ENCODE results near the gene FOXO3. TPM values are rescaled to one million over a fixed set of nuclear protein-coding genes. Genes with fewer than 3 reads are reported as not detected.

FOXO3 gene
- total RNA-seq, 1 donor from 2014 or later = 32.4 TPM

DNA sequence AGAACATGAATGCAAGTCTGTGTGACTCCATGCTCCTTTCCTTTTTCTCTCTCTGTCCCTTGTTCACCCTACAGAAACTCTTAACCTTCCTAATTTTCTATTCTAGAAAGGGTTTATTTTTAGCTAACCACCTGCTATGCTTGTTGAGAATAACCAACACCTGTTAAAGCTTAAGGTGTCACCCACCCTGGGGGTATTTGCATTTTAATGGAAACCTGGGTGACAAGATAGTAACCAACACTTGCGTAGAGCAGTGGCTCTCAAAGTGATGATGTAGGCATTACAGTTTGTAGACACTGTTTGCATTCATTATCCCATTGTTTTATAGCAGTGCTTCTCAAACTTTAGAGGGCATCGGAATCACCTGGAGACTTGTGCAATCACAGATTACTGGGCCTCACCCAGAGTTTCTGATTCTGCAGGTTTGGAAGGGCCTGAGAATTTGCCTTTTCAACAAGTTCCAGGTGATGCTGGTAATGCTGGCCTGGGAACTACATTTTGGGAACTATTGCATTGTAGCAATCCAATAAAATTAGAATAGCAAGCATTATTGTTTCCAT, 173.1 kb downstream of the FOXO3 start:
- DNase-seq = no peak
- intact Hi-C loops (cut with DNase I) = no loop called here
- ATAC-seq (ENCODE audit: poor library complexity) = no peak

Measured in Right ventricle myocardium superior (tissue), 1 donor.